ENCODE results near the gene APMAP.

The APMAP gene

DNA sequence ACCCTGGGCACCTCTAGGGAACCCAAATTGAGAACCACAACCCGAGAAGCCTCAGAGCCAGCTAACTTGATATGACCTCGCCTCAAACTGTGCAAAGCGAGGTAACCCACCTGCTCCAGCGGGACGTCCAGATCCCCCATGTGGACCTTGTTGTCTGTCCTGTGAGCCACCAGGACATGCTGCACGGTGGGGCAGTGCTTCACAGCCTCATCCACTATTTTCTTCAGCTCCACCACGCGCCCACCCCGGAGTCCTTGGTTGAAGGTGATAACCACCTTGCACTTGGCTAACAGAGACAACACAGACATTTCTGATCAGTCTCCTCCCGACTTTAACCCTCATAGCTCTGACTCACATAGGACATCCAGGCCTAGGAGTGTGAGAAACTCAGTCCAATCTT, 30.8 kb upstream of the APMAP start:
- TF ChIP-seq, protein P1, sequence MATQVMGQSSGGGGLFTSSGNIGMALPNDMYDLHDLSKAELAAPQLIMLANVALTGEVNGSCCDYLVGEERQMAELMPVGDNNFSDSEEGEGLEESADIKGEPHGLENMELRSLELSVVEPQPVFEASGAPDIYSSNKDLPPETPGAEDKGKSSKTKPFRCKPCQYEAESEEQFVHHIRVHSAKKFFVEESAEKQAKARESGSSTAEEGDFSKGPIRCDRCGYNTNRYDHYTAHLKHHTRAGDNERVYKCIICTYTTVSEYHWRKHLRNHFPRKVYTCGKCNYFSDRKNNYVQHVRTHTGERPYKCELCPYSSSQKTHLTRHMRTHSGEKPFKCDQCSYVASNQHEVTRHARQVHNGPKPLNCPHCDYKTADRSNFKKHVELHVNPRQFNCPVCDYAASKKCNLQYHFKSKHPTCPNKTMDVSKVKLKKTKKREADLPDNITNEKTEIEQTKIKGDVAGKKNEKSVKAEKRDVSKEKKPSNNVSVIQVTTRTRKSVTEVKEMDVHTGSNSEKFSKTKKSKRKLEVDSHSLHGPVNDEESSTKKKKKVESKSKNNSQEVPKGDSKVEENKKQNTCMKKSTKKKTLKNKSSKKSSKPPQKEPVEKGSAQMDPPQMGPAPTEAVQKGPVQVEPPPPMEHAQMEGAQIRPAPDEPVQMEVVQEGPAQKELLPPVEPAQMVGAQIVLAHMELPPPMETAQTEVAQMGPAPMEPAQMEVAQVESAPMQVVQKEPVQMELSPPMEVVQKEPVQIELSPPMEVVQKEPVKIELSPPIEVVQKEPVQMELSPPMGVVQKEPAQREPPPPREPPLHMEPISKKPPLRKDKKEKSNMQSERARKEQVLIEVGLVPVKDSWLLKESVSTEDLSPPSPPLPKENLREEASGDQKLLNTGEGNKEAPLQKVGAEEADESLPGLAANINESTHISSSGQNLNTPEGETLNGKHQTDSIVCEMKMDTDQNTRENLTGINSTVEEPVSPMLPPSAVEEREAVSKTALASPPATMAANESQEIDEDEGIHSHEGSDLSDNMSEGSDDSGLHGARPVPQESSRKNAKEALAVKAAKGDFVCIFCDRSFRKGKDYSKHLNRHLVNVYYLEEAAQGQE (IDR thresholded peaks at IDR 0.05; ENCODE audit: insufficient read depth in 1 of 2, low read depth in 2 of 2, low read length in 2 of 2) = no peak
- TF ChIP-seq SIN3A (IDR thresholded peaks at IDR 0.05; ENCODE audit: borderline replicate concordance, insufficient read depth, low read length) (no peak), TAF1 (IDR thresholded peaks at IDR 0.05; ENCODE audit: borderline replicate concordance, insufficient read depth, low read length) (no peak), POLR2AphosphoS5 (IDR thresholded peaks at IDR 0.05; ENCODE audit: low read depth, low read length) (no peak)

DNA sequence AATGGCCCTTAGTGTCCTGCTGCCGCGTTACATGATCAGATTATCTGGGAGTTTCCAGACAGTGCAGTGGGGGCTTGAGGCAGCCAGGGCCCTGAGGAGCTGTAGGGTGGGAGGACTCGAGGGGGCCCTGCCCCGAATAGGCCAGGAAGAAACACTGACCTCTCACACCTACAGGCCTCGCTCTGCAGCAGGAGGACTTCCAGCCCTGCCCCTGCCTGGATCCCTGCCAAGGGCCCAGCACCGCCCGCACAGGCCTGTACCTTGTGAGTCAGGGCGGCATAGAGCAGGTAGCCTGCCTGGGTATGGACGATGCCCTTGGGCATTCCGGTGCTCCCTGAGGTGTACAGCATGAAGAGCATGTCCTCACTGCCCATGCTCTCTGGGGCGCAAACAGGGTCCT, 30.1 kb upstream of the APMAP start:
- no peak for TF ChIP-seq TAF1 (IDR thresholded peaks at IDR 0.05; ENCODE audit: borderline replicate concordance, insufficient read depth, low read length)
- no peak for TF ChIP-seq FOXP2 (optimal IDR thresholded peaks at IDR 0.05; ENCODE audit: borderline replicate concordance, extremely low read depth, extremely low read length, insufficient read depth)
- no peak for TF ChIP-seq POLR2AphosphoS5 (IDR thresholded peaks at IDR 0.05; ENCODE audit: low read depth, low read length)
- TF ChIP-seq, protein P1 (IDR thresholded peaks at IDR 0.05; ENCODE audit: insufficient read depth in 1 of 2, low read depth in 2 of 2, low read length in 2 of 2) = no peak
- no peak for TF ChIP-seq SIN3A (IDR thresholded peaks at IDR 0.05; ENCODE audit: borderline replicate concordance, insufficient read depth, low read length)

DNA sequence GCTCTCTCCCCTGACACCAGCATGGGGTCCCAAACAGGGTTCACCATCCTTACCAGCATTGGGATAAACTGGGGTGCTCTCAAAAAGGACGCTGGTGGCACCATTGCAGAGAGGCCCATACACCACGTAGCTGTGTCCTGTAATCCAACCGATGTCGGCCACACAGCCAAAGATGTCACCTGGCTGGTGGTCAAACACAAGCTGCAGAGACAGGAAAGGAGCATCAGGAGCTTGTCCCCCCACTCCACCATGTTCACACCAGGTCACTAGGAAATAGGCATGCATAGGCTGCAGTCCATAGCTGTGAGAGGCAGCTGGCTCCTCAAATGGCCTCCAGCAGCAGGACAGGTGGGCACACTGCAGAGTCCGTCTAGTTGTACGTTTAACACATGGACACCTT, 28.8 kb upstream of the APMAP start:
- no peak for TF ChIP-seq FOXP2 (optimal IDR thresholded peaks at IDR 0.05; ENCODE audit: borderline replicate concordance, extremely low read depth, extremely low read length, insufficient read depth)
- TF ChIP-seq, protein P1 (IDR thresholded peaks at IDR 0.05; ENCODE audit: insufficient read depth in 1 of 2, low read depth in 2 of 2, low read length in 2 of 2) = no peak
- no peak for TF ChIP-seq POLR2AphosphoS5 (IDR thresholded peaks at IDR 0.05; ENCODE audit: low read depth, low read length)
- TF ChIP-seq SIN3A (IDR thresholded peaks at IDR 0.05; ENCODE audit: borderline replicate concordance, insufficient read depth, low read length) = no peak
- TF ChIP-seq TAF1 (IDR thresholded peaks at IDR 0.05; ENCODE audit: borderline replicate concordance, insufficient read depth, low read length) = no peak

DNA sequence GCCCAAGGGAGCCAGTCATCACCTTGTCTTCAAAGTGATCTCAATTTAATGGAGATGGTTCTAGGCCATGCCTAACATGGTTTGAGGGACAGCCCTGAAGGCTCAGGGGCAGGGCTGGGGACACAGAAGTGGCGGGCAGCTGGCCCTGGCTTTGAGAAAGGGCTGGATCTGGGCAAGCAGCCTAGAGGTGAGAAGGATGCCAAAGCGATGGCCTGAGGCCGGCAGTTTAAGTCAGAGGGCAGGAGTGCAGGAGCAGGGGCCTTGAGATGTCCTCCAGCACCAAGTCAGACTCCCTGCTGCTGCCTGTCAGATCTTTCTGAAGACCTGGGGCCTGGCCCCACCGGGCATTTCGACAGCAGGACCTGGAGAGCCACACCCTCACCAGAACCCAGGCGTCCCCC, 28.4 kb upstream of the APMAP start:
- TF ChIP-seq, protein P1 (IDR thresholded peaks at IDR 0.05; ENCODE audit: insufficient read depth in 1 of 2, low read depth in 2 of 2, low read length in 2 of 2) = no peak
- no peak for TF ChIP-seq SIN3A (IDR thresholded peaks at IDR 0.05; ENCODE audit: borderline replicate concordance, insufficient read depth, low read length)
- no peak for TF ChIP-seq FOXP2 (optimal IDR thresholded peaks at IDR 0.05; ENCODE audit: borderline replicate concordance, extremely low read depth, extremely low read length, insufficient read depth)
- TF ChIP-seq TAF1 (IDR thresholded peaks at IDR 0.05; ENCODE audit: borderline replicate concordance, insufficient read depth, low read length) = no peak
- TF ChIP-seq POLR2AphosphoS5 (IDR thresholded peaks at IDR 0.05; ENCODE audit: low read depth, low read length) = no peak

DNA sequence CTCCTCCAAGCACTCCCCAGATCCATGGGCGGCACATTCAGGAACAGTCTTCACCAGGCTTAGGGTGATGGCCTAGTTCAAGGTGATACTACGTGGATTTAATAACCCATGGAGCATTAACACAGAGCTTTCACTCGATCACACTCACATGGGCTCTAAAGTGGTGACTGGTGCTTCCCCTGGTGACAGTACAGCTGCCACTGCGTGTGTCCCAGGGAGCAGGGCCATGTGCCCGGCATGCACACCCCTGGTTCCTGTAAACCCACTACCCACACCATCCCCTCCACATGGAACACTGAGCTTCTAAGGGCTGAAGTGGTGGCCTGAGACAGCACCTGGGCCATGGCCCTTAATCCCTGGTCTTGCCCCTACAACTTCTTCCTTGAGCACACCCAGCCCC, 27.8 kb upstream of the APMAP start:
- TF ChIP-seq TAF1 (IDR thresholded peaks at IDR 0.05; ENCODE audit: borderline replicate concordance, insufficient read depth, low read length) (no peak), POLR2AphosphoS5 (IDR thresholded peaks at IDR 0.05; ENCODE audit: low read depth, low read length) (no peak), FOXP2 (optimal IDR thresholded peaks at IDR 0.05; ENCODE audit: borderline replicate concordance, extremely low read depth, extremely low read length, insufficient read depth) (no peak), SIN3A (IDR thresholded peaks at IDR 0.05; ENCODE audit: borderline replicate concordance, insufficient read depth, low read length) (no peak)
- TF ChIP-seq, protein P1 (IDR thresholded peaks at IDR 0.05; ENCODE audit: insufficient read depth in 1 of 2, low read depth in 2 of 2, low read length in 2 of 2) = no peak

Measured in PFSK-1 (cell line).